Glomerular visceral epithelial cell (primary cell): Measurements from ENCODE around the gene ZNF768.
"Not testable (repeated sequence)": the region's sequence is repeated elsewhere in the genome, so short reads cannot be mapped to it uniquely, and the experiment has no call there.

Source experiments
- DNase-seq: peaks from one replicate; pipeline ENCODE4 v3.0.0-alpha.2; 2016; ENCODE audit errors: extremely low spot score

Gene ZNF768

DNA sequence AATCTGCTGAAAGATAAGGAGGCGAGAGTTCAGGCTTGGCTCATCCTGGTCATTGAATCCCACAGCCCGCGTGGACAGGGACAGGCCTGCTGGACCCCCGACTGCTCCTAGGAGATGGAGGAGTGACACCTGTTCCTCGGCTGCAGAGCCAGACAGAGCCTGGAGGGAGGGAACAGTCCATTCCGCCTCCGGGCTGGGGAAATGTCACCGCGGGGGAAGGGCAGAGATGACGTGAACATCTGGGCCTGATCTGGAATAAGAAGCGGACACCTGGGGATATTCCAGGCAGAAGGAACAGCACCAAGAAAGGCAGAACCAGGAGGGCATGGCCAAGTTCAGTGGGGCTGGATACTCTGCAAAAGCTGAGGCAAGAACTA, 6.8 kb upstream of the ZNF768 start:
- no peak for DNase-seq

DNA sequence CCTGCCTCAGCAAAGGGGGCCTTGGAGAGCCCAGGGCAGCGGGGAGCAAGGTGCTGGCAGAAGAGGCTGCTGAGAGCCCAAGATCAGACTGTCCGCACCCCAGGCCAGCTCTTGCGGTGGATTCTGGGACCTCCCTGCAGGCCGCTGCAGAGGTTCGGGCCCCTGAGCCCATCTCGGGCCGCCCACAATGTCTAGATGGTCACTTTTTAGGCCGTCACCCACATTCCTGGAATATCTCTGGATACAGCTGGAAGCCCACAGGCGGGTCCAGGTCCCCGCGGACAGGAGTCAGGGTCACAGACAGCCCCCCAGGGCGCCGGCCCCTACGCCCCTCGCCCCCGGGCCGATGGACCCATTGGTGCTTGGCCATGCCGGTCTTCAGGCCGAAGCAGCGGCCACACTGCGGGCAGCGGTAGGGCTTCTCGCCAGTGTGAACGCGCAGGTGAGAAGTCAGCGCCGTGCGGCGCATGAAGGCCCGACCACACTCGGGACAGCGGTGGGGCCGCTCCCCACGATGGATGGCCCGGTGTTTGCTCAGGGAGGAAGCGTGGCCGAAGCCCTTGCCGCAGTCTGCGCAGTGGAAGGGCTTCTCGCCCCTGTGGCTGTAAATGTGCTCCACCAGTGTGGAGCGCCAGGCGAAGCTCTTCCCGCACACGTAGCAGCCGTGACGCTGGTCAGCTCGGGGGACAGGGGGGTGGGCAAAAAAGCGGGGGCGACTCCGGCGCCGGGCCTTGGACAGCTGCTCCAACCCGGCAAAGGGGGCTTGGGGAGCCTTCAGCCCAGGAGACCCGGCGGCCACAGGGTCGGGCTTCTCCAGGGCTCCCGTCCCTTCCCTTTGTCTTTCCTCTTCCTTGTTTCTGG, 6.1 kb upstream of the ZNF768 start:
- no peak for DNase-seq

DNA sequence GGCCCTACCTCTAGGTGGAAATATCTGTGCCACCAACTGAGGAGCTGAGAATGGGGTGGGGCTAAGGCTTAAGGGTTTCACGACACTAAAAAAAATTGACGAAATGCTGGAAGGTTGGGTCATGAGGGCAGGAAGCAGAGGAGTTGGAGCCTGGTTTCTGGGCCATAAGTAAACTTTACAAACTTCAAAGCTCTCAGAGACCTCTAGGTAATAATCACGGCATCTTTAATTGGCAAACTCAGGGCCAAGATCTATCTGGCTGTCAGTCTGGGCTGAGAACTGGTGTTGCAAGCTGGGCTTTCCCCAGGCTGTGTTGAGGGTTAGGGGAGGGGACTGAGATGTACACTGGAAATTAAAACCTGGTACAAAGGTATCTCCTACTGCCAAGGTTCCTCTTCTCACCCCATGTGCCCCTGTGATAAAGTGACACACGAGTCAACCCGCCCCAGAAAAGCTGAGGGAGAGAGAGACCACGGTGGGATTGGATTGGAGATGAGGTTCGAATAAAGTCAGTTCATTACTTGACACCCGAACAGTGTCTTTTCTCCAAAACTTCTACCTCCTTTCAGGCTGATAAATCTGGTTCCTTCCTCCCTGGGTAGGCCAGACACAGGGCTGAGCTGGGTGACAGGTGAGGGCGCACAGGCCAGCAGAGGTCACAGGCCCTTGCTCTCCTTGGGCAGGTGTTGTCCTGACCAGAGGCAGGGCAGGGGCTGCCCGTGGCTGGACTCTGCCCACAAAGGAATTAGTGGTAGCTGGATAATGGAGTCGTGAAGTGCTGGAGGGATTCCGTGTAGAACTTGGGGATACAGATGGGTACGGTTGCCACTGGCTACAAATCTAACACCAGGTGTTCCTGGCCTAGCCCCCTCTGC, 4.0 kb upstream of the ZNF768 start:
- DNase-seq: no peak

DNA sequence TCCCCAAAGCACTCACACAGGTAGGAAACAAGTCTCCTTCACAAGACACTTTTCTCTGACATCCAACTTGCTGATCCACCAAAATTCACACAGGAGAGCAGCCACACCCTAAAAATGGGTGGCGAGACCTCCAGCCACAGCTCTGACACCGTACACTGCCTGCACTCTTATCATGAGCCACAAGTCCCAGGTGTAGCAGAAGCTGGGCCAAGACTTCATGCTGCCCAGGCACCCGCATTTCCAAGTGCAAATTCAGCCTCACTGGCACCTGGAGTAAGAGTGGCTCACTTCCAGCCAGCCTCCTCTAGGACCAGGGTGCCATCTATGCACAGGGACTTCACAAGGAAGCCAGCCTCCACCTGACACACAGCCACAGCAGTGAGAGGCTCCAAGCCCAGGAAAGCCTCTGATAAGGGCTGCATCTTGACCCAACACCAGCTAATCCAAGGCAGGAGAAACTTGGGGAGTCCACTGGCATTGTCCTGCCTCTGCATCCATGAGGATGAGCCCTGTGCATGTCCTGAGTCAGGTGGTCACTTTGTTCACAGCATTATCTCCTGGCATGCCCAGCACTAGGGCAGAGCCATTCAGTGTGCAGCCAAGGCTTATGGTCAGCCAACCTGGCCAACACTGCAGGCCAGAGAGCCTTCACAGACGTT, 2.6 kb upstream of the ZNF768 start:
- DNase-seq: no peak

DNA sequence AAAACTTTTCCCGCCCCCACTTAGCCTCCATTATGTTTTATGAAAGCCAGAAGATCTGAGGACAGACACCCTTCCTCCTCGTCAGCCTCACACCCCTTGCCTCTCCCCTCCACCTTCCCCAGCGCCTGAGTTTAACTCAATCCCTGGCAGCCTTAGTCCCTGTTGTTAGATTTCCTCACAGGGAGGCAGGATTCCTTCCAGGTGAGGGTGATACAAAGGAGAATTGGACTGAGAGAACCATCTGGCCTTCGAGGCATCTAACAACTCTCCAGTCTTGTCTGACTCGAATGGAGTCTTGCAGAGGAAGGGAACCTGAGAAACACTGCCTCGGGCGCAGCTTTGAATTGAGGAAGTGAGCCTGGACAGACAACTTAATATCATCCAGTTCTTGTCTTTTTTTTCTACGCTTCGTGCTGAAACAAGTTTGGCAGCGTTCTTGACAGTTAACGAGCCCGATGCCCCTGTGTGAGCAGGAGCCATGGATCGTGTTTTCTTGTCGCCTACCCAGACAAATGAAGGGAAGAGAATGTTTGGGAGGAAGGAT, 1.3 kb upstream of the ZNF768 start:
- DNase-seq: no peak

DNA sequence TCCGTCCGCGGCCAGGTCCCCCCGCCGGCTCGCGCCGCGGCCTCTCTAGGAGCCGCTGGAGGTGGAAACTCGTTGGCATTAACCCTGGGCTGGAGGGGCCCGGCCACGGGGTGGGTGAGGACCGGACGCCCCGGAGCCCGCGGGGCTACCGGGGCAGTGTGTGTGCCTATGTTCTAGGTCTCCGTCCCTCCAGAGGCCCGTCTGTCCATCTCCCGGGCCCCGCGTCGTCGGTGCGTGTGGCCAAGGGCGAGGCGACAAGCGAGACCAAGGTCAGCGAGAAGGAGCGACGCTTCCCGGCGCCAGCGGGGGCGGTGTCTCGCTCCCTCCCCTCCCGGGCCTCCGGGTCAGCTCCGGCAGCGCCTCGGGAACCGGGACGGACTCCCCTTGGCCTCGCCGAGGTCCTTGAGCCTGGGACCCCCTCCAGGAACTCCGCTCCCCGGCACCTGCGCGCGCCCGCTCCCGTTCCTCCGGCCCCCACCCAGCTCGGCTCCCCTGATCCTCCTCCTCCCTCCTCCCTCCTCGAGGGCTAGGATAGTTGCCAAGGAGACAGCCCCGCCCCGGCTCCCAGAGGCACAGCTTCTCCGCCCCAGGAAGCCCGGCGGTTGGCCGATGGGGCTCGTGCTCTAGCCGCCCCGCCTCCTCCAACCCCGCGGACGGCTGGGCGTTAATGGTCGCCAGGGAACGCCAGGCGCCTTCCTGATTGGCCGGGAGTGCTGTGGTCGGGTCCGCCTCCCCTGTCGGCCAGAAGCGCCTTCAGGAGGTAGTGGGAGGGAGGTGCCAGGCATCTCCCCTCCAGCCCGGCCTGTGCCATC, 663 bp upstream of the ZNF768 start:
- DNase-seq: peak; percentile 97

DNA sequence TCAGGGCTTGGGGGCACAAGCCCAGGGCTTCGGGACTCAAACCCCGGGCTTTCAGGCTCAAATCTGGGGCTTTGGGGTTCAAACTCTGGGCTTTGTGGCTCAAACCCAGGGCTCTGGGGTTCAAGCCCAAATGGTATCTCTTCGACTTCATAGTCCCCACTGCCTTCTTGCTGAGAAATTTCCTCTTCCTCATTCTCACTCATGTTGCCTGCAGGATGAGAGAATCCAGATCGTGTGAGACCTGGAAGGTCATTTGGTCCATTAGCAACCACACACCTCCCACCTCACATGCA, 576 bp downstream of the ZNF768 start:
- DNase-seq: no peak

DNA sequence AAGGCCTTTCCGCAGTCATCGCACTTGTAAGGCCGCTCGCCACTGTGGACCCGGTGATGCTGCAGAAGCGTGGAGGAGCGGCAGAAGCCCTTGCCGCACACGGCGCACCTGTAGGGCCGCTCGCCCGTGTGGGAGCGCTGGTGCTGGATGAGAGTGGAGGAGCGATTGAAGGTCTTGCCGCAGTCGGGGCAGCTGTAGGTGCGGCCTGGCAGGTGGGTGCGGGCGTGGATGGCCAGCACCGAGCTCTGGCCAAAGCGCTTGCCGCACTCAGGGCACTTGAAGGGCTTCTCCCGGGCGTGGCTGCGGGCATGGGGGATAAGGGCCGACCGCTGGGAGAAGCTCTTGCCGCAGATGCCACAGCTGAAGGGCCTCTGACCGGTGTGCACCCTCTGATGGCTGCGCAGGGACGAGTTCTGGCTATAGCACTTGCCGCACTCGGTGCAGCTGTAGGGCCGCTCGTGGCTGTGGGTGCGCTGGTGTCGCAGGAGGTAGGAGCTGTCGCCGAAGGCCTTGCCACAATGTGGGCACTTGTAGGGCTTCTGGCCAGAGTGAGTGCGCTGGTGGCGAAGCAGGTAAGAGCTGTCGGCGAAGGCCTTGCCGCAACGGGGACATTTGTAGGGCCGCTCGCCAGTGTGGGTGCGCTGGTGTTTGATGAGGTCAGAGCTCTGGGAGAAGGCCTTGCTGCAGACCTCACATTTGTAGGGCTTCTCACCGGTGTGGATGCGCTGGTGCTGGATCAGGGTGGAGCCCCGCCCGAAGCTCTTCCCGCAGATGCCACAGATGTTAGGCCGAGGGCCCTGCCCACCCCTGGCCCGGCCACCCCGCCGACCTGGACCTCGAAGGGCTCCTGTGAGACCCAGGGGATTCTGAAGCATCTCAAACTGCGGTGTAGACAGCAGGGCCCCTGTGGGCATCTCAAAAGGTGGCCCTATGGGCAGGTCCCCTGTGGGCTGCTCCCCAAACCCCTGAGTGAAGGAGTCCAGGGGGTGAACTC, 1.5 kb downstream of the ZNF768 start:
- no peak for DNase-seq

DNA sequence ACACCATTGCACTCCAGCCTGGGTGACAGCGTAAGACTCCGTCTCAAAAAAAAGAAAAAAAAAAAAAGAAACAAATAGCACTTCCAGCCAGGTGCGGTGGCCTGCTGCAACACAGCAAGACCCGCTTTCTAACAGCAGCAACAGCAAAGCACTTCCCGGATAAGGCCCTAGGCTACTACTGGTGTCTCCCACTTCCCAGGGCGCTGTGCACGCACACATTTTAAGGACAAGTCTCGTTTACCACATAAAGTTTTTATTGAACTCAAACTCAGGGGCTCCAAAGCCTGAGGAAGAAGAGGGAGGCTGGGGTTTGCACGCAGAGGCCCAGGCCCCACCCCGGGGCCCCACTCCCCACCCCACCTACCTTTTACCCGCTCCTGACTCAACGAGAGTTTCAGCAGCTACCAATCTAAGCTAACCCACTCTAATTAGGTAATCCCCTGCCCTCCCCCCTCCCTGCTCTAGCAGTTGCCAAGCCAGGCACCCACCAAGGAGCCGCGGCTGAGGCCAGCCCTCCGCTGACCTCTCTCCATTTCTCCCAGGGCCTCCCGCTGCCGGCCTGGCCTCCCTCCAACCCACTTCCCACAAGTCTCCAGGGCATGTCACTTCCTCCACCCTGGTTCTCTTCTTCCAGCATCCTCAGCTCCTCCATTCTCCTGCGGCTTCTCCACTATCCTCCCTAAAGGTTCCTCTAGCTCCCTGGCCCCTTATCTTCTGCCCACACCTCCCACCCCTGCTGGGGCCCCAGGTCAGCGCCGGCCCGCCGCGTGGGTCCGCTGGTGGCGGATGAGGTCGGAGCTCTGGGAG, 2.4 kb downstream of the ZNF768 start:
- DNase-seq: no peak

DNA sequence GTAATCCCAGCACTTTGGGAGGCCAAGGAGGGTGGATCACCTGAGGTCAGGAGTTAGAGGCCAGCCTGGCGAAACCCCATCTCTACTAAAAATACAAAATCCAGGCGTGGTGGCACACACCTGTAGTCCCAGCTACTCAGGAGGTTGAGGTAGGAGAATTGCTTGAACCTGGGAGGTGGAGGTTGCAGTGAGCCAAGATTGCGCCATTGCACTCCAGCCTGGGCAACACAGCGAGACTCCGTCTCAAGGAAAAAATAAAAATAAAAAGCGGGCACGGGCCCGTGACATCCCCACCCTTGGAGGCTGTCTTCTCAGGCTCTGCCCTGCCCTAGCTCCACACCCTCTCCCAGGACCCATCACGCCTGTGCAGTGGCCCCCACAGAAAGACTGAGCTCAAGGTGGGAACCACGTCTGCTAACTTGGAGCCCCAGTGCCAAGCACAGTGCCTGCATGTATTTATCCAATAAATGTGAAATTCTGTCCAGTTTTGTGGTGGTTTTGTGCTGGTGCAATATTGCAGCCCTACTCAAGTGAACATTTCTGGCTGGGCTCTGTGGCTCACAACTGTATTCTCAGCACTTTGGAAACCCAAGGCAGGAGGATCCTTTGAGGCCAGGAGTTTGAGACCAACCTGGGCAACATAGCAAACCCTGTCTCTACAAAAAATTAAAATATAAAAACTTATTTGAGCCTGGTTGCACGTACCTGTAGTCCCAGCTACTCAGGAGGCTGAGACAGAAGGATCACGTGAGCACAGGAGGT, 3.5 kb downstream of the ZNF768 start:
- DNase-seq: not testable (repeated sequence)

DNA sequence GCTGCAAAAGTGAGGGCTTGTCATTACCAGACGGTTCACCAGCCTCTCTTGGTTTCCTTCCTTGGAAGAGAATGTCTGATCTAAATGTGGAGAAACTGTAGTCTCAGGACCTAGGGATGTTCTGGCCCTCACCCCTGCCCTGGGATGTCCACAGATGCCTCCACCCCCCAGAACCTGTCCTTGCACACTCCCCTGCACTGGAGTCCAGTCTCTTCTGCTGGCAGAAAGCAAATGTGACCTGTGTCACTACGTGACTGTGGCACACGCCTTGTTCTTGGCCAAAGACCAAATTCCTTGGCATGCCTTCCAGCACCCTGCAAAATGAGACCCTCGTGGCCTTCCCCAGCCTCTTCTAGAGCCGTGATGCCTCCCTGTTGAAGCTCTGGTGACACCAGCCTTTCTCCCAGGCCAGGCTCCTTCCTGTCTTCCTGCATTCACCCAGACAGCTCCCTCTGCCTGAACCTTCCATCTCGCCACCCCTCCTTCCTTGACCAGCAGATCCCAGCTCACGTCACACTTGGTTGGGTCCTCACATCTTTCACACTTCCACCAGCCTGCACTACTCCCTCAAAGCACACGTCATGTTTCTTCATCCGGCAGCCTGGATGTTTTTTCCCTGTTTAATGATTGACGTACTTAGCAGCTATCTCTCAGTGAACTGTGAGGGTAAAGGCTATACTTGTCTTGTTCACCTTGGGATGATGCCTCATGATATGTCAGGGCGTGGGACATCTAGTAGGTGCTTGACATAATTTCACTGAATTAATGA, 4.3 kb downstream of the ZNF768 start:
- peak; percentile 68 for DNase-seq

DNA sequence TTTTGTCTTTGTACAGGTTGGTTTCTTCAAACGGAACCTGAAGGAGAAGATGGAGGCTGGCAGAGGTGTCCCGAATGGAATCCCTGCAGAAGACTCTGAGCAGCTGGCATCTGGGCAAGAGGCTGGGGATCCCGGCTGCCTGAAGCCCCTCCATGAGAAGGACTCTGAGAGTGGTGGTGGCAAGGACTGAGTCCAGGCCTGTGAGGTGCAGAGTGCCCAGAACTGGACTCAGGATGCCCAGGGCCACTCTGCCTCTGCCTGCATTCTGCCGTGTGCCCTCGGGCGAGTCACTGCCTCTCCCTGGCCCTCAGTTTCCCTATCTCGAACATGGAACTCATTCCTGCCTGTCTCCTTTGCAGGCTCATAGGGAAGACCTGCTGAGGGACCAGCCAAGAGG, 4.9 kb downstream of the ZNF768 start:
- DNase-seq: no peak

DNA sequence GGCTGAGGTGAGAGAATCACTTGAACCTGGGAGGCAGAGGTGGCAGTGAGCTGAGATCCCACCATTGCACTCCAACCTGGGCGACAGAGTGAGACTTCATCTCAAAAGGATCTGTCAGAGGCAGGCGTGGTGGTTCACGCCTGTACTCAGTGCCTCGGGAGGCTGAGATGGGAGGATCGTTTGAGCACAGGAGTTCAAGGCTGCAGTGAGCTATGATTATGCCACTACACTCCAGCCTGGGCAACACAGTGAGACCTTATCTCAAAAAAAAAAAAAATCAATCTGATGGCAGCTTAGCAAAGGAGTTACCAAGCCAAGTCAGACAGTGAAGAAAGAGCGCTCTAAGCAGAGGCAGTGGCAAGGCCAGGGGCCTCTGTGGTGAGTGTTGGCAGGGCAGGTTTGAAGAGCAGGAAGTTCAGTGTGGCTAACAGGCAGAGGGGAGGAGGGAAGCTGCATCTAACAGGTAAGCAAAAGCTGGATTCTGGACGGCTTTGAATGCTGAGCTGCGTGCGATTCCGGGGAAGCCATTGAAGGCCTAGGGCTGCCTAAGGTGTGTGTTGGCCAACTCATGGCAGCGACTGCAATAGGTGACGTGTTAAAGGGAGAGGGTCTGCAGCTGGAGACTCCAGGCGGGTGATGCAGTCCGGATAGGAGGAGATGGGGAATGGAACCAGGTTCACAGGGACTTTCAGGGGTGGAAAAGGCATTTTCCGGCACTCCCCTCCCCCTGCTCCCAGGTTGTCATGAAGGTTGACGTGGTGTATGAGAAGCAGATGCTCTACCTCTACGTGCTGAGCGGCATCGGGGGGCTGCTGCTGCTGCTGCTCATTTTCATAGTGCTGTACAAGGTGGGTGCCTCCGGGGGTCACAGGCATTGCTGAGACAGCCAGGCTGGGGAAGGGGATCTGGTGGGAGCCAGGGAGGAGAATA, 7.0 kb downstream of the ZNF768 start:
- no peak for DNase-seq

DNA sequence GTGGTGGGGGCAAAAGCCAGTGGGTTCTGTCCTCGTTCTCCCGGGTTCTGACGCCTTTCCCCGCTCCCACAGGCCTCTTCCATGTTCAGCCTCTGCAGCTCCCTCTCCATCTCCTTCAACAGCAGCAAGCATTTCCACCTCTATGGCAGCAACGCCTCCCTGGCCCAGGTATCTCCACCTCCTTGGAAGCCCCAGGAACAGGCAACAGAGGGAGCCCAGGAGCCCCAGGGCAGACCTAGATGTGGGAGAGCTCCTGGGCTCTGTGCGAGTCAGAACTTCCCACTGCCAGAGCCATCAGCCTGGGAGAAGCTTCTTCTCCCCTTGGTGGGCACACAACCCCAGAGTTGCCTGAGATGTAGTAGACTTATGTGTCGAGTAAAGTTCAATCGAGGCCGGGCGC, 7.8 kb downstream of the ZNF768 start:
- no peak for DNase-seq

DNA sequence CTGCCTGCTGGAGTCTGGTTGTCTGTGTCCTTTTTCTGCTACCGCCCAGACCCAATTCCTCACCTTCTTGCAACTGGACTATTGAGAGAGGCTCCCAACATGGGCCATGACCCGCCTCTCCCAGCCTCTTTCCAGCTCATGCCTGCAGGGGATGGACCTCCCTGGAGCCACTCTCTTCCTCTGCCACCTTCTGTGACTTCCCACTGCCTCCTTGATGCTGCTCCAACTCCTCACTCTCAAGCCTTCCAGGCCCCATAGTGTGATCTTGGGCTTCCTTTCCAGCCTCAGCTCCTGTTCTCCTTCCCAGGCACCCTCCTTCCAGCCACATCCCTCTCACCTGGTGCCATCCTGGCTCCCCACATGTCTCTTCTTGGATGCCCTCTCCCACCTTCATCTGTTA, 11.1 kb downstream of the ZNF768 start:
- no peak for DNase-seq

DNA sequence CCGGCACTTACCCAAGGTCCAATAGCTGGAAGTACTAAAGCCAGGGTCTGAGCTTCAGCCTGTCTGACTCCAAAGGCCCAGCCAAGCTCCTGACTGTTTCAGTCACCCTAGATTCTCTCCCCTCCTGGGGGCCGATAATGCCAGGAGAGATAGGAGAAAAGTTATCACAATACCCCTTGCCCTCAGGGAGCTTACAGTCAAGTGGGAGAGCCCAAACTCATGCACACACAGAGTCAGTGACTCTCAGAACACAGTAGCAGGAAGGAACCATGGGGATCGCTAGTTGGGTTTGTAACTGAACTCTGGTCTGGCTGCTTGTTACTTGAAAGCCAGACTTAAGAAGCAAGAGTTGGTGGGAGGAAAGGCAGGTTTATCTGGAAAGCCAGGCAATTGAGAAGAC, 14.9 kb downstream of the ZNF768 start:
- no peak for DNase-seq
